Astrocyte of the hippocampus (primary cell): ENCODE results near the gene DARS1.
"Not testable (repeated sequence)": the region's sequence is repeated elsewhere in the genome, so short reads cannot be mapped to it uniquely, and the experiment has no call there.

Experiments used
- DNase-seq: peaks from one replicate; pipeline ENCODE4 v3.0.0; 2011; ENCODE audit warnings: low read depth, low spot score

Gene DARS1

GRCh38 chr2:135984199-135985017, 1.0 kb downstream of the DARS1 start:
- no peak for DNase-seq

DNA sequence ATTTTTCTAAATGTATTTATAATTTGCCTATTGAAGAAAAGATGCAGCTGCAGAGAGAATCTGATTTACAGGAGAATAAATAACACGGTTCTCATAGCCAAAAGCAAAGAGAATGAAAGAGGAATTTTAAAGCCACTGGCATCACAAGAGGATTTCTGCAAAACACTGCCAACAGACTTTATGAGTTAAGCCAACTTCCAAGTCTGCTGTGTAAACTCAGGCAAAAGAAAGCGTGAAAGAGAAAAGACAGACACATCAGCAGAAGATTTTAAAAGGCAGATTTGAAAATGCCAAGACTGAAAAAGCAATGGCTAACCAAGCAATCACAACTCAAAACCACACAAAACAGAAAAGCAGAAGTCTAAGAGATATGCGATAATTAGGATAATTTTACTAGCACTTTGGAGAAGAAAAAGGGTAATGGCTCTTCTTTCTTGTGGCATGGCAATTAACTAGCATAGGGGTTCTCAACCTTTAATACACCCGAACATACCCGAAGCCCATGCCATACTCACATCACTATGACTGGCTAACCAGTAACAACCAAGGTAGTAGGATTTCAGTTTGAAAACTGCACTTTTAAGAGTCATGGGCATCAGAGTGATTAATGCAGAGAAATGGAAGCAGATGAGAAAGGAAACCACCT, 4.9 kb downstream of the DARS1 start:
- no peak for DNase-seq

DNA sequence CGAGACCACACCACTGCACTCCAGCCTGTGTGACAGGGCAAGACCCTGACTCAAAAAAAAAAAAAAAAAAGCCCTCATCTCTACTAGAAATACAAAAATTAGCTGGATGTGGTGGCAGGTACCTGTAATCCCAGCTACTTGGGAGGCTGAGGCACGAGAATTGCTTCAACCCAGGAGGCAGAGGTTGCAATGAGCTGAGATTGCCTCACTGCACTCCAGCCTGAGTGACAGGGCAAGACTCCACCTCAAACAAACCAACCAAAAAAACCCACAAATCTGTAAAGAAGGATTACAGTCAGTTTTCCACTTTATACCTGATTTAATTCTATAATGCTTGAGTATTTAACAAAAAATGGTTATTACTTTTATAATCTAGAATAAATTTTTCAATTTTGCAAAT, 9.7 kb downstream of the DARS1 start:
- DNase-seq: no peak

DNA sequence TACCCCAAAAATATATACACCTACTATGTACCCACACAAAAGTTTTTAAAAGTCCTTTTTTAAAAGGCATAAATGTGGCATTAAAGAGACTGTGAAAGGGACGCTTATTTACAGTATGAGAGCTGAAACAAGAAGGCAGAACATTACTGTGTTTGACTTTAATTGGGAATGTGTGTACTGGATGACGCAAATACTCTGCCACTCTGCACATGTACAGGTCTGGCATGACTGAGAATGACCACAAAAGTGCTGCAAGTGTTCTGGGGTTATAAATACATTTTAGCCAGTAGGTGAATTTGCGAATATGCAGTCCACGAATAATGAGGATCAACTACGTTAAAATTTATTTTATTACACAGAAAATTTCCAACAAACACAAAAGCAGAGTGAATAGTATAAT, 11.4 kb downstream of the DARS1 start:
- no peak for DNase-seq

DNA sequence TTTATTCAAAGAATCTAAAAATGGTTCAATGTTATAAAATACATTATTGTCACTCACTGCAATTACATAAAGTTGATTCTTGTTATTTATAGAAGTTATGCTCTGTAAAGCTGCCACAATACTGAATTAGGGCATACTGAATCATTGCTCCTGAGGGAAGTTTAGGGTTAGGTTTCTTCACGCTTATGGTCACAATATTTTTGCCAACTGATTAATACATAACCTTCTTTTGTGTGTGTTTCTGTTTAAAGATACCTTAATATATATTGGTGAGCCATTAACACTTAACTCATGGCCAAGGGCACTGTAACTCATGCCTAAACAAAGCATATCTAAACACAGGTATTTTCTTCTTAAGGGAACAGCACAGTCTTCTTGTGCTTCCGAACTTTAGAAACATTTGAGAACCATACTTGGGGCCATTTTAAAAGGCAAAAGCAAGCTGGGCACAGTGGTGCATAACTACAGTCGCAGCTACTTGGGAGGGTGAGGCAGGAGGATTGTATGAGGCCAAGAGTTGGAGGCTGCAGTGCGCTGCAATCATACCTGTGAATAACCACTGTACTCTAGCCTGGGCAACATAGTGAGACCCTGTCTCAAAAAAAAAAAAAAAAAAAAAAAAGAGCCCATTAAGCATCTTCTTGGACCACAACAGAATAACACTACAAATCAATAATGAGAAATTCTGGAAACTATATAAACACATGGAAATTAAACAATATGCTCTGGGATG, 15.6 kb downstream of the DARS1 start:
- no peak for DNase-seq

DNA sequence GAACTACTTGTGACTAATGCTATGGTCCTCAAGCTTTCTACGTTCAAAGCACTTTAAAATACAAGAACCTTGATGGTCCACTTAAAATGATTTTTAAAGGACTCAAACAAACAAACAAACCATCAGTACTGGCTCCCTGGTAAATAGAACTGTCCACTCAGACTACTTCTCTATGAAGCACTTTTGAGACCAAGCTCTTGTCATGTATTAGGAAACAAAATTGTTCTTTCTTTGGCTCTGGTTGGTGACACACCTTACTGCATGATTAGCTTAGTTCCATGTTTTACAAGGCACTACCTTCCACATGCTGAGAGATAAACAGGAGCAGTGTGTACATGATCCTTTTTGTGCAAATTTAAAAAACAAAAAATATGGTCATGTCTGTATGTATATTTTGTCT, 19.7 kb downstream of the DARS1 start:
- no peak for DNase-seq

DNA sequence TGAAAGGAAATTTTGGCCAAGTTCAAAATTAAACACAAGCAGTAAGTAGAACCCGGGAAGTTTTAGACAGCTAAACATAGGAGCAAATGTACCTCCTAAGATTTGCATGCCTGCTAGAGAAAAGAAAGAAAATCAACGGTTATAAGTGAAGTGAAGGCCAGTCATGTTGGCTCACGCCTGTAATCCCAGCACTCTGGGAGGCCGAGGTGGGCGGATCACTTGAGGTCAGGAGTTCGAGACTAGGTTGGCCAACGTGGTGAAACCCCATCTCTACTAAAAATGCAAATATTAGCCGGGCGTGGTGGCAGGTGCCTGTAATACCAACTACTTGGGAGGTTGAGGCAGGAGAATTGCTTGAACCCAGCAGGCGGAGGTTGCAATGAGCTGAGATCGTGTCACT, 21.0 kb downstream of the DARS1 start:
- DNase-seq: not testable (repeated sequence)

DNA sequence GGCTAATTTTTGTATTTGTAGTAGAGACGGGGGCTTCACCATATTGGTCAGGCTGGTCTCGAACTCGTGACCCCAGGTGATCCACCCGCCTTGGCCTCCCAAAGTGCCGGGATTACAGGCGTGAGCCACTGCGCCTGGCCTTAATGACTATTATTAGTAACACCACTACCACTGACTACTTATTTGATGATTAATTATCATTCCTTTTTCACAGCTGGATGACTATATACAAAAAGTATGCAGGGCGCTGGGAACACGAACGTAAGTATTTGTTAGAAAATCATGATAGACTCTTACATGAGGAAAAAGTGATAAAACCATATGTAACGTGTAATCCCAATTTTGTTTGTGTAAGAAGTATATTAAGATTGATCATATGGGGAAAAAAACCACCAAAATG, 21.6 kb downstream of the DARS1 start:
- peak; percentile 32 for DNase-seq

DNA sequence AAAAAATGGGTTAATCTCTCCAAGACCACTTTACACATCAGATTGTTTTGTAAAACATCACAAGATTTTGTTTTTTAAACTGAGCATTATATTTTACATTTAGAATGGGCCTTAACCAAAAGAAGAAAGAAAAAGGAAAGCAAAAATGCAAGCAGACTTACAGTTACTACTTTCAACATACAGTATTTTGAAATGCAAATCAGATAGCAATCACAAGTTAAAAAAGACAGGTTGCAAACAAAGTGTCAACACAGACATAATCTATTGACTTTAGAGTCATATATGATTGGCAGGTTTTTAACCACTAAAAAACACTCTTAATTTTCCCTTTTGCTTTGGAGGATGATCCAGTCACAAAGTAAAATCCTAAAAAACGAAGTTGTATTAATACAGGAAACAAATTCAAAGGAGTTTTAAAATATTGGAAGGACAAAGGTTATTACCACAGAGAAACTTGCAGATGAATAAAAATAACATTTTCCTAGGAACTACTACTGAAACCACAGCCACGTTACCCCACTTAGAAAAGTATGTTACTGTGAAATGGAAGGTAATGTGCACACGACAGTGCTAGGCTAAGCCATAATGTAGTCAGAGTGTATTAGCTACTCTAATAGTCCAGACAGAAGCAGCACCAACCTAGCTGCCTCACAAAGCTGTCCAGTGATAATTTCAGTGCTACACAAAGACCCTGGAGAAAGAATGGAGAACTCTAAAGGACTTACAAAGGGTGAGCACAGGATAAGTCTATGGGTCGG, 22.9 kb downstream of the DARS1 start:
- no peak for DNase-seq

- peak; percentile 72 for DNase-seq
Measured at GRCh38 chr2:135960656-135961551, 24.5 kb downstream of the DARS1 start.

GRCh38 chr2:135960150-135960549, 25.3 kb downstream of the DARS1 start:
- DNase-seq: no peak

DNA sequence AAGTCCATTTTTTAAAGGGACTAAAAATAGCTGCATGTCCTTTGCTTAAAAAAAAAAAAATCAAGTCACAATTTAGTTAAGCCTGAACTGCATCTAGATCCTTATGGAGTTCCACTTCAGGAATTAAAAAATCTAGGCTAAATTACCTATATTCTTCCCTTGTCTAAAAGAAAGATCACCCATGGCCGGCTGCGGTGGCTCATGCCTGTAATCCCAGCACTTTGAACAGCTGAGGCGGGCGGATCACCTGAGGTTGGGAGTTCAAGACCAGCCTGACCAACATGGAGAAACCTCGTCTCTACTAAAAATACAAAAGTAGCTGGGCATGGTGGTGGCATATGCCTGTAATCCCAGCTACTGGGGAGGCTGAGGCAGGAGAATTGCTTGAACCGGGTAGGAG, 26.5 kb downstream of the DARS1 start:
- DNase-seq: not testable (repeated sequence)

DNA sequence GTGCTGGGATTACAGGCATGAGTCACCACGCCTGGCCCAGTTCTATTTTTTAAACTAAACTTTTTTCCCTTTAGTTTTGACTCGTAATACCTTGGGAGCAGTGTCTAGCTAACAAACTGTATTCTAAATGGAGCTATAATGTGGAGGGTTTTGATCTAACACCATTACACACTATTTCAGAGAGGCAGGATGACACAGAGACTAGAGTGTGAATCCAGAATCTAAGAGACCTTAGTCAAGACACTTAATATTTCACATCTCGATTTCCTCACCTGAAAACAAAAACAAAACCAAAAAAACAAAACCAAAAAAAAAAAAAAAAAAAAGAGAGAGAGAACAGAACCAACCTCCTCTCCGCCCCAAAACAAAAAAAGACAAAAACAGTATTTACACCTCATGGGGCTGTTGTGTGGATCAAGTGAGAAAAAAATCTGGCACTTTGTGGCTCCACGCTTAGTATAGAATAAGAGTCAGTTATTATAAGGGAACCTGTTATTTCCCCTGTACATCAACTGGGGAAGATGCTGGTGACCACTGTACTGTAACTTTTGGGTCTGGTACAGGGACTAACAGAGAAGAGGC, 31.3 kb downstream of the DARS1 start:
- DNase-seq: no peak

DNA sequence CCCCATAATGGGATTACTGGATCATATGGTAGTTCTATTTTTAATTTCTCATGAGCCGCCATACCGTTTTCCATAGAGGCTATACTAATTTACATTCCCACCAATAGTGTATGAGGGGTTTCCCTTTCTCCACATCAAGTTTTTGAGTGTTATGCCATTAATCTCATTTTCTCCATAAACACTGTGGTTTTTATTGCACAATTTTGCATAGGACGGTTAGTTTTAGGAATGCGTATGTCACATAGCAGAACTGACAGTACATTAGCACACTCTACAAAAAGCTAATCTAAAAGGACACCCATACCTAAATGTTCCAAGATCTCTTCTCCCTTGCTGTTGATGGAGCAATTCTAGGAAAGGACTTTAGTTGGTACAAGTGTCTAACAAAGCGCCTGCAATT, 32.5 kb downstream of the DARS1 start:
- DNase-seq: no peak

GRCh38 chr2:135951041-135951583, 34.3 kb downstream of the DARS1 start:
- DNase-seq: no peak

GRCh38 chr2:135949451-135950234, 35.8 kb downstream of the DARS1 start:
- DNase-seq: no peak

DNA sequence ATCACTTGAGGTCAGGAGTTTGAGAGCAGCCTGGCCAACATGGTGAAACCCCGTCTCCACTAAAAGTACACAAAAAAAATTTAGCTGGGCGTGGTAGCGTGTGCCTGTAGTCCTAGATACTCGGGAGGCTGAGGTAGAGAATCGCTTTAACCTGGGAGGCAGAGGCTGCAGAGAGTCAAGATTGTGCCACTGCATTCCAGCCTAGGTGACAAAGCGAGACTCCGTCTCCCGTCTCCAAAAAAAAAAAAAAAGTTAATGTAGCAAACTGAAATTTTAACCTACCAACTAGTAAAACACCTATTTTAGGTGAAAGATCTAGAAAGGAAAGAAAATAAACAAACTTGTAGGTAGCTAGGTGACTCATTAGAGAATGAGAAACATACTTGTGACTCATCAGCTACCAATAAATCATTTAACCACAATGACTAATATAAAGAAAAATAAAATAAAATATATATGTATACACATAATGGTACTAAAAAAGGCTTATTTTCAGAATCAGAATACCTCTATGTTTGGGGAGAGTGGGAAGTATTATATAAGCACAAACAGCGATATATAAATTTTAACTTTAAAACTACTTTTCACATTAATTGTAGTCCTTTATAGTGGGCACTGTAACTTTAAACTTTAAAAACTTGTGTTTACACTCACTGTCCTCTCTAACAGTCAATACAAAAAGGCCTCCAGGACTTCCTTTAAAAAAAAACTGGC, 36.6 kb downstream of the DARS1 start:
- DNase-seq: peak; percentile 60

GRCh38 chr2:135948141-135948540, 37.3 kb downstream of the DARS1 start:
- no peak for DNase-seq

DNA sequence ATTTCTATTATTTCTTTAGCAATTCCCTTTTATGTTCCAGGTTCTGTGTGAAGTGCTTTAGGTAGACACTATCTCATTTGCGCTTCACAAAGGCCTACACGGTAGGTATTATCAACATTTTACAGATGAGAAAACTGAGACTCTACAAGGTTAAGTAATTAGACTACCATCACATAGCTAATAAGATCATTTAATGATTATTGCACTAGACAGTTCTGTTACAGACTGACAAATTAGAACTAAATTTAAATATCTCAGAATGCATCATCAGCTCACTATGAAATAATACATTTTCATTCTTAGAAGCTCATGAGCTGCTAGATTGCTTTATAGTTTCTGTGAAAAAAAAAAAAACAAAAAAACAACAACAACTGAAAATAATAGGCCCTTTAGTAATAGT, 37.9 kb downstream of the DARS1 start:
- no peak for DNase-seq
